HFFc6 (cell line): Measurements from ENCODE around the gene FBXO15. TPM values are rescaled to one million over a fixed set of nuclear protein-coding genes. Genes with fewer than 3 reads are reported as not detected.

Source experiments
- DNase-seq: peaks from one replicate; pipeline ENCODE4 v3.0.0-alpha.2; 2018
- H3K27ac Mint-ChIP-seq: 2 replicates; pipeline ENCODE4 v1.8.0; 2020; ENCODE audit warnings: mild to moderate bottlenecking, mixed read lengths
- H3K27me3 Mint-ChIP-seq: 2 replicates; pipeline ENCODE4 v1.8.0; 2021; ENCODE audit warnings: mild to moderate bottlenecking, moderate library complexity, mixed read lengths; ENCODE audit not compliant: insufficient read depth
- H3K36me3 Mint-ChIP-seq: 2 replicates; pipeline ENCODE4 v1.8.0; 2021; ENCODE audit warnings: low read depth, mixed read lengths
- H3K4me1 Mint-ChIP-seq: 2 replicates; pipeline ENCODE4 v1.8.0; 2020; ENCODE audit warnings: low read depth, mixed read lengths
- H3K4me3 Mint-ChIP-seq: 2 replicates; pipeline ENCODE4 v1.8.0; 2020; ENCODE audit warnings: mild to moderate bottlenecking, moderate library complexity, mixed read lengths
- H3K9me3 Mint-ChIP-seq: 2 replicates; pipeline ENCODE4 v1.8.0; 2020; ENCODE audit warnings: mild to moderate bottlenecking, mixed read lengths
- CTCF ChIP-seq: fragments of 200-600 bp; sonication (generic); IDR thresholded peaks from 2 replicates; pipeline ENCODE4 v1.5.0; 2021; ENCODE audit warnings: antibody characterized with exemption, mild to moderate bottlenecking
- total RNA-seq, 6 experiments: library from RNA; stranded (reverse); fragmentation: NEBNext Ultra II Directional; extraction: Animal tissue kit (Norgen Biotek cat#: 25700); gene quantifications; 2 replicates in 1 of 6; 3 replicates in 5 of 6; pipeline ENCODE4 v1.2.3, GENCODE V29; 2021

The FBXO15 gene
- total RNA-seq, 6 experiments from 2014 or later = 0.71 to 2.2 (median 1.1) TPM

GRCh38 chr18:74178884-74179283 is 31.2 kb upstream of the FBXO15 start:
- no peak for DNase-seq
- peaks cover 5% of the 10 kb centered on the region for H3K9me3 Mint-ChIP-seq
- H3K27ac Mint-ChIP-seq = no peak overlapping the region
- no peak for TF ChIP-seq CTCF
- H3K27me3 Mint-ChIP-seq = peaks cover 32% of the 10 kb centered on the region
- no peak overlapping the region for H3K4me3 Mint-ChIP-seq
- peaks cover 6% of the 10 kb centered on the region; the same call in 1 of the 2 replicates for H3K36me3 Mint-ChIP-seq
- H3K4me1 Mint-ChIP-seq = no peaks in the 10 kb centered on the region

GRCh38 chr18:74175658-74176057 is 28.0 kb upstream of the FBXO15 start:
- H3K27me3 Mint-ChIP-seq = peaks cover 34% of the 10 kb centered on the region

GRCh38 chr18:74173434-74173750 is 25.8 kb upstream of the FBXO15 start:
- TF ChIP-seq CTCF = no peak
- no peak for DNase-seq
- Mint-ChIP-seq H3K36me3 (no peaks in the 10 kb centered on the region), H3K27ac (no peak overlapping the region), H3K9me3 (no peaks in the 10 kb centered on the region), H3K27me3 (peaks cover 37% of the 10 kb centered on the region), H3K4me3 (no peak overlapping the region), H3K4me1 (peaks cover 10% of the 10 kb centered on the region)

More at GRCh38 chr18:74175658-74176057, 28.0 kb upstream of the FBXO15 start:
- Mint-ChIP-seq H3K36me3 (peaks cover 6% of the 10 kb centered on the region; the same call in 1 of the 2 replicates), H3K4me1 (peaks cover 10% of the 10 kb centered on the region), H3K9me3 (peaks cover 5% of the 10 kb centered on the region), H3K4me3 (no peak overlapping the region), H3K27ac (no peak overlapping the region)
- no peak for TF ChIP-seq CTCF
- DNase-seq = no peak

- no peaks in the 10 kb centered on the region for H3K36me3 Mint-ChIP-seq
- no peak overlapping the region for H3K27ac Mint-ChIP-seq
- no peak for DNase-seq
- H3K9me3 Mint-ChIP-seq = no peaks in the 10 kb centered on the region
- peaks cover 10% of the 10 kb centered on the region for H3K4me1 Mint-ChIP-seq
- H3K27me3 Mint-ChIP-seq = peaks cover 34% of the 10 kb centered on the region
- no peak for TF ChIP-seq CTCF
- H3K4me3 Mint-ChIP-seq = peak overlapping the region; percentile 38; the same call in 1 of the 2 replicates
Measured at GRCh38 chr18:74172697-74173433, 25.2 kb upstream of the FBXO15 start.

- DNase-seq = no peak
- no peak for TF ChIP-seq CTCF
- Mint-ChIP-seq H3K27ac (no peak overlapping the region), H3K4me3 (peak overlapping the region; percentile 77), H3K4me1 (peaks cover 10% of the 10 kb centered on the region), H3K27me3 (peaks cover 38% of the 10 kb centered on the region), H3K36me3 (no peaks in the 10 kb centered on the region), H3K9me3 (no peaks in the 10 kb centered on the region)
Measured at GRCh38 chr18:74171910-74172606, 24.4 kb upstream of the FBXO15 start.
